T-cell (primary cell): ENCODE data around the gene DUOX1. TPM values are rescaled to one million over a fixed set of nuclear protein-coding genes. Genes with fewer than 3 reads are reported as not detected.

Experiments
- ATAC-seq, 4 experiments: fragments of 200-7000 bp in 3 of 4; fragments of 150-1000 bp in 1 of 4; cut with Tn5 transposase; replicated peaks in 1 of 4; 1 replicate in 3 of 4; 2 replicates in 1 of 4; pipeline ENCODE4 v1.10.0; 2021; ENCODE audit warnings: moderate library complexity in 3 of 4, mild to moderate bottlenecking in 2 of 4, moderate number of reproducible peaks in 1 of 4
- CTCF ChIA-PET, 2 donors: fragments of 300-600 bp; sonication (Branson Sonifier 250); formaldehyde crosslinking; loops; one replicate each; lab custom pipeline; 2022; ENCODE audit warnings: antibody characterized with exemption in 2 of 2; lab: Charles Lee
- POLR2A ChIA-PET, 2 donors: fragments of 300-600 bp; sonication (Branson Sonifier 250); formaldehyde crosslinking; loops; one replicate each; lab custom pipeline; 2022; ENCODE audit warnings: antibody characterized with exemption in 2 of 2; lab: Charles Lee
- DNase-seq, 35 experiments: peaks; one replicate each; pipeline versions ENCODE4 v3.0.0 to v3.0.0-alpha.2; 2013 to 2023
- H3K27ac ChIP-seq: one replicate; pipeline ENCODE4 v1.5.1; 2013; ENCODE audit warnings: low read length
- H3K27me3 ChIP-seq, 2 experiments: replicated peaks in 1 of 2; 1 replicate in 1 of 2; 2 replicates in 1 of 2; pipeline versions ENCODE4 v1.6.1 to v1.7.0; 2013; ENCODE audit warnings: low read length in 1 of 2, mixed read lengths in 1 of 2; ENCODE audit not compliant: control insufficient read depth in 2 of 2, insufficient read depth in 2 of 2; ENCODE audit errors: extremely low read depth in 1 of 2
- H3K36me3 ChIP-seq, 2 donors: 1 replicate in 1 of 2; 2 replicates in 1 of 2; pipeline versions ENCODE4 v1.6.1 to v1.7.0; 2013; ENCODE audit warnings: low read length in 1 of 2; ENCODE audit not compliant: control insufficient read depth in 2 of 2, insufficient read depth in 1 of 2; ENCODE audit errors: extremely low read depth in 1 of 2
- H3K4me1 ChIP-seq, 2 experiments: 1 replicate in 1 of 2; 2 replicates in 1 of 2; pipeline versions ENCODE4 v1.6.1 to v1.7.0; 2013; ENCODE audit warnings: low read length in 2 of 2, mixed read lengths in 1 of 2; ENCODE audit not compliant: insufficient read depth in 2 of 2, control insufficient read depth in 1 of 2; ENCODE audit errors: extremely low read depth in 1 of 2
- H3K4me3 ChIP-seq, 2 donors: 1 replicate in 1 of 2; 2 replicates in 1 of 2; pipeline versions ENCODE4 v1.5.1 to v1.7.0; 2013; ENCODE audit warnings: mild to moderate bottlenecking in 2 of 2, low read length in 1 of 2, moderate library complexity in 1 of 2; ENCODE audit not compliant: control insufficient read depth in 1 of 2; ENCODE audit errors: extremely low read depth in 1 of 2
- H3K9me3 ChIP-seq: 2 replicates; pipeline ENCODE4 v1.7.0; 2013
- H3K27ac Mint-ChIP-seq, 2 donors: one replicate each; pipeline ENCODE4 v1.8.0; 2020 to 2021; ENCODE audit warnings: mild to moderate bottlenecking in 2 of 2, mixed read lengths in 2 of 2
- H3K27me3 Mint-ChIP-seq, 2 donors: one replicate each; pipeline ENCODE4 v1.8.0; 2021 to 2022; ENCODE audit warnings: mixed read lengths in 2 of 2
- H3K36me3 Mint-ChIP-seq: one replicate; pipeline ENCODE4 v1.8.0; 2021; ENCODE audit warnings: mixed read lengths
- H3K4me1 Mint-ChIP-seq, 3 donors: one replicate each; pipeline ENCODE4 v1.8.0; 2020 to 2022; ENCODE audit warnings: mixed read lengths in 3 of 3, mild to moderate bottlenecking in 1 of 3
- H3K4me3 Mint-ChIP-seq, 3 donors: one replicate each; pipeline ENCODE4 v1.8.0; 2020 to 2022; ENCODE audit warnings: mild to moderate bottlenecking in 3 of 3, mixed read lengths in 3 of 3, moderate library complexity in 3 of 3
- H3K9me3 Mint-ChIP-seq, 3 donors: one replicate each; pipeline ENCODE4 v1.8.0; 2020 to 2022; ENCODE audit warnings: mixed read lengths in 3 of 3
- WGBS: methylation state at CpG from one replicate; pipeline ENCODE4 v1.1.5; 2013; ENCODE audit warnings: missing lambda C conversion rate; ENCODE audit not compliant: insufficient coverage; 5-methylcytosine and 5-hydroxymethylcytosine counted together
- total RNA-seq, 35 experiments: library from RNA in 6 of 35; stranded (reverse) in 6 of 35; fragments of 120-200 nt in 1 of 35; gene quantifications; one replicate each; pipeline versions ENCODE4 v1.2.1 to v1.2.4 and lab custom pipeline; 2013 to 2026

The DUOX1 gene
- total RNA-seq, 5 donors from 2014 or later (not counting 1 experiment from before 2014, with no cell fraction given), result 0.21 to 0.67 (median 0.34) TPM; not detected in 1

- no peak overlapping the region for H3K27ac Mint-ChIP-seq
- Histone ChIP-seq H3K4me1 (peaks cover 8 to 53% of the 10 kb centered on the region in 2 experiments), H3K9me3 (no peaks in the 10 kb centered on the region), H3K27ac (no peak overlapping the region), H3K4me3 (no peak overlapping the region), H3K27me3 (peaks cover 32 to 88% of the 10 kb centered on the region in 2 experiments), H3K36me3 (no peaks in the 10 kb centered on the region)
- ChIA-PET POLR2A (no interaction called here), CTCF (interaction anchor here in 1 of 2 donors (0.5 to 1.2 kb wide), 2 partner anchors 44 to 143 kb away, joined by 3 to 5 read pairs; no protein-coding TSS in a partner anchor)
- peaks cover 70 to 85% of the 10 kb centered on the region in 2 donors for H3K27me3 Mint-ChIP-seq
- 15% methylated on average over 2 of the region's 2 CpGs for WGBS
- H3K4me1 Mint-ChIP-seq, result peaks cover 53 to 59% (median 56%) of the 10 kb centered on the region in 3 donors
- DNase-seq (no peak), ATAC-seq (no peak)
- H3K4me3 Mint-ChIP-seq, result peak overlapping the region in 1 of 3 donors; percentile 62
- no peaks in the 10 kb centered on the region for H3K36me3 Mint-ChIP-seq
- H3K9me3 Mint-ChIP-seq, result no peaks in the 10 kb centered on the region
Observed at GRCh38 chr15:45114751-45115085, 15.1 kb upstream of the DUOX1 start.

- H3K9me3 ChIP-seq, result no peaks in the 10 kb centered on the region
- ATAC-seq, result no peak
- H3K4me1 ChIP-seq, result peaks cover 8 to 53% of the 10 kb centered on the region in 2 experiments
- ChIA-PET CTCF (interaction anchor here (0.5 to 0.7 kb wide), 2 partner anchors 82 to 143 kb away, joined by 3 to 5 read pairs; no protein-coding TSS in a partner anchor), POLR2A (no interaction called here)
- H3K4me3 ChIP-seq, result no peak overlapping the region
- Mint-ChIP-seq H3K36me3 (no peaks in the 10 kb centered on the region), H3K4me1 (peaks cover 52 to 59% (median 54%) of the 10 kb centered on the region in 3 donors), H3K4me3 (peak overlapping the region in 1 of 3 donors; percentile 63), H3K27me3 (peaks cover 68 to 83% of the 10 kb centered on the region in 2 donors), H3K9me3 (no peaks in the 10 kb centered on the region), H3K27ac (no peak overlapping the region)
- no peak overlapping the region for H3K27ac ChIP-seq
- peaks cover 32 to 88% of the 10 kb centered on the region in 2 experiments for H3K27me3 ChIP-seq
- H3K36me3 ChIP-seq, result no peaks in the 10 kb centered on the region
- no peak for DNase-seq
- 41% methylated on average over 5 of the region's 7 CpGs for WGBS
Observed at GRCh38 chr15:45115312-45115820, 14.4 kb upstream of the DUOX1 start.

GRCh38 chr15:45116006-45116481 lies 13.8 kb upstream of the DUOX1 start:
- Mint-ChIP-seq H3K27me3 (peaks cover 70 to 84% of the 10 kb centered on the region in 2 donors), H3K9me3 (no peaks in the 10 kb centered on the region), H3K4me1 (peaks cover 49 to 58% (median 51%) of the 10 kb centered on the region in 3 donors), H3K4me3 (peak overlapping the region; percentile 24 to 63 (median 50)), H3K27ac (no peak overlapping the region), H3K36me3 (no peaks in the 10 kb centered on the region)
- ATAC-seq (no peak), DNase-seq (no peak)
- Histone ChIP-seq H3K36me3 (no peaks in the 10 kb centered on the region), H3K27me3 (peaks cover 32 to 91% of the 10 kb centered on the region in 2 experiments), H3K9me3 (no peaks in the 10 kb centered on the region), H3K4me3 (no peak overlapping the region), H3K4me1 (peaks cover 8 to 53% of the 10 kb centered on the region in 2 experiments), H3K27ac (no peak overlapping the region)
- POLR2A ChIA-PET, result no interaction called here
- 14% methylated on average over 16 of the region's 19 CpGs for WGBS
- CTCF ChIA-PET, result interaction anchor here in 1 of 2 donors (0.7 kb wide), 1 partner anchor 81 kb away, joined by 3 read pairs; no protein-coding TSS in a partner anchor

- ATAC-seq (no peak), DNase-seq (peak in 1 of 35 experiments; percentile 27)
- POLR2A ChIA-PET, result no interaction called here
- Mint-ChIP-seq H3K4me3 (peak overlapping the region; percentile 63 to 72 (median 71)), H3K9me3 (no peaks in the 10 kb centered on the region), H3K27ac (no peak overlapping the region), H3K27me3 (peaks cover 72 to 84% of the 10 kb centered on the region in 2 donors), H3K36me3 (no peaks in the 10 kb centered on the region), H3K4me1 (peaks cover 49 to 57% (median 51%) of the 10 kb centered on the region in 3 donors)
- Histone ChIP-seq H3K9me3 (no peaks in the 10 kb centered on the region), H3K27me3 (peaks cover 32 to 94% of the 10 kb centered on the region in 2 experiments), H3K36me3 (no peaks in the 10 kb centered on the region), H3K4me1 (peaks cover 8 to 52% of the 10 kb centered on the region in 2 experiments), H3K27ac (no peak overlapping the region), H3K4me3 (peak overlapping the region in 1 of 2 donors; percentile 23)
- CTCF ChIA-PET, result no interaction called here
- WGBS, result 11% methylated on average over 61 of the region's 65 CpGs
Observed at GRCh38 chr15:45116482-45117307, 13.1 kb upstream of the DUOX1 start.

- Histone ChIP-seq H3K27me3 (peaks cover 28 to 92% of the 10 kb centered on the region in 2 experiments), H3K9me3 (no peaks in the 10 kb centered on the region), H3K4me1 (peaks cover 8 to 46% of the 10 kb centered on the region in 2 experiments), H3K27ac (no peak overlapping the region), H3K36me3 (no peaks in the 10 kb centered on the region), H3K4me3 (peak overlapping the region; percentile 7 to 63)
- Mint-ChIP-seq H3K27me3 (peaks cover 64 to 79% of the 10 kb centered on the region in 2 donors), H3K27ac (peak overlapping the region in 1 of 2 donors; percentile 55), H3K4me1 (peaks cover 41 to 49% (median 43%) of the 10 kb centered on the region in 3 donors), H3K4me3 (peak overlapping the region; percentile 63 to 72 (median 71)), H3K9me3 (no peaks in the 10 kb centered on the region), H3K36me3 (no peaks in the 10 kb centered on the region)
- CTCF ChIA-PET, result interaction anchor here (0.5 to 1.5 kb wide), 16 partner anchors 8 to 542 kb away, joined by 3 to 19 read pairs (median 4); partner anchors contain the start of genes BLOC1S6 (in 1 of the 2), DUOX1 (in 1 of the 2) and DUOXA1 (in 1 of the 2)
- 29% methylated on average over 22 of the region's 33 CpGs for WGBS
- POLR2A ChIA-PET, result interaction anchor here in 1 of 2 donors (0.6 kb wide), 1 partner anchor 71 kb away, joined by 3 read pairs; the partner anchor contains the start of gene SHF
- ATAC-seq (peak; percentile 5 to 29 (median 10)), DNase-seq (no peak)
Observed at GRCh38 chr15:45117308-45118130, 12.3 kb upstream of the DUOX1 start.
